Measurements from ENCODE around the gene ADGRV1. TPM values are rescaled to one million over a fixed set of nuclear protein-coding genes. Genes with fewer than 3 reads are reported as not detected.
"Not testable (repeated sequence)": the region's sequence is repeated elsewhere in the genome, so short reads cannot be mapped to it uniquely, and the experiment has no call there.

ADGRV1 gene
- total RNA-seq, 4 donors from 2014 or later: 1.9 to 11.3 TPM; not detected in 2

DNA sequence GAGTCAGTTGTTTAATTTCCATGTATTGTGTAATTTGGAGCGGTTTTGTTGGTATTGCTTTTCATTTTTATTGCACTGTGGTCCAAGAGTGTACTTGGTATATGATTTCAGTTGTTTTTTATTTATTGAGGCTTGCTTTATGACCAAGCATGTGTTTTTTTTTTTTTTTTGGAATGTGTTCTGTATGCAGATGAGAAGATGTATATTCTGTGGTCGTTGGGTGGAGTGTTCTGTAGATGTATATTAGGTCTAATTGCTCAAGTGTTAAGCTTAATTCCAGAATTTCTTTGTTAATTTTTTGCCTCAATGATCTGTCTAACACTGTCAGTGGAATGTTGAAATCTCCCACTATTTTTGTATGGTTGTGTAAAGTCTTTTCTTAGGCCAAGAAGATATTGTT is 23.4 kb downstream of the ADGRV1 start:
- intact Hi-C loops (cut with DNase I; ENCODE audit: low total_unique reads): no loop called here
- Histone ChIP-seq H3K27ac (no peak overlapping the region), H3K27me3 (no peaks in the 10 kb centered on the region), H3K36me3 (no peaks in the 10 kb centered on the region), H3K4me3 (no peak overlapping the region), H3K4me1 (no peaks in the 10 kb centered on the region), H3K9me3 (no peaks in the 10 kb centered on the region)
- TF ChIP-seq POLR2A (IDR thresholded peaks at IDR 0.05): no peak
- TF ChIP-seq, protein P1, sequence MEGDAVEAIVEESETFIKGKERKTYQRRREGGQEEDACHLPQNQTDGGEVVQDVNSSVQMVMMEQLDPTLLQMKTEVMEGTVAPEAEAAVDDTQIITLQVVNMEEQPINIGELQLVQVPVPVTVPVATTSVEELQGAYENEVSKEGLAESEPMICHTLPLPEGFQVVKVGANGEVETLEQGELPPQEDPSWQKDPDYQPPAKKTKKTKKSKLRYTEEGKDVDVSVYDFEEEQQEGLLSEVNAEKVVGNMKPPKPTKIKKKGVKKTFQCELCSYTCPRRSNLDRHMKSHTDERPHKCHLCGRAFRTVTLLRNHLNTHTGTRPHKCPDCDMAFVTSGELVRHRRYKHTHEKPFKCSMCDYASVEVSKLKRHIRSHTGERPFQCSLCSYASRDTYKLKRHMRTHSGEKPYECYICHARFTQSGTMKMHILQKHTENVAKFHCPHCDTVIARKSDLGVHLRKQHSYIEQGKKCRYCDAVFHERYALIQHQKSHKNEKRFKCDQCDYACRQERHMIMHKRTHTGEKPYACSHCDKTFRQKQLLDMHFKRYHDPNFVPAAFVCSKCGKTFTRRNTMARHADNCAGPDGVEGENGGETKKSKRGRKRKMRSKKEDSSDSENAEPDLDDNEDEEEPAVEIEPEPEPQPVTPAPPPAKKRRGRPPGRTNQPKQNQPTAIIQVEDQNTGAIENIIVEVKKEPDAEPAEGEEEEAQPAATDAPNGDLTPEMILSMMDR (IDR thresholded peaks at IDR 0.05): no peak
- no peak for DNase-seq

DNA sequence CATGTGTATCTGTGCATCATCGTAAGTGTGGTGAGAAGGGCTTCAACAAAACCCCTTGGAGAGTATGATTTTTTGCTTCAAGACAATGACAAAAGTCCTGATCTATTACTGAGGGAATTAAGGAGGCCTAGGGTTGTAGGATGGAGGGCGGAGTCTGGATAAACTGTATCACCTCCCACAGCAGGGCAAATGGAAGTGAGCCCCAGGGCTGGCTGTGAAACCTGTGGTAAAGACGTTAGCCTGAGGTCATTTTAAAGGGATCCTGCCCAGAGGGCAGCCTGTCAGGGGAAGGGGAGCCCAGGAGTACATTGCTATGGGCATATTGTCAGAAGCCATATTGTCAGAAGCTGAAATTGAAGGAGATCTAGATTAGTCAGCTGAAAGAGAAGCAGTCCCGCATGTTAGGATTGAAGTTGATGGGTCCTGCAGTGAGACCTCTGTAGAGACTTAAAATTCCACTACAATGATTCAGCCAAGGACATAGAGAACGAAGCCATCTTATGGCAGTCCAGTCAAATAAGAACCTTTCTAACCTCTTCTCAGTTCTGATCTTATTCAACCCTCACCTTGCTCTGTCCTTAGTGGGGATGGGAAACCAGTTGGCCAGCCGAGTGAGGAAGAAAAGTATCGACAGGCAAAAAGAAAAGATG is 26.9 kb downstream of the ADGRV1 start:
- Histone ChIP-seq H3K27me3 (no peaks in the 10 kb centered on the region), H3K4me1 (no peaks in the 10 kb centered on the region), H3K9me3 (no peaks in the 10 kb centered on the region), H3K27ac (no peak overlapping the region), H3K4me3 (no peak overlapping the region), H3K36me3 (no peaks in the 10 kb centered on the region)
- TF ChIP-seq POLR2A (IDR thresholded peaks at IDR 0.05): no peak
- TF ChIP-seq, protein P1 (IDR thresholded peaks at IDR 0.05): no peak
- no peak for DNase-seq
- intact Hi-C loops (cut with DNase I; ENCODE audit: low total_unique reads): no loop called here

GRCh38 chr5:90586469-90586868 is 27.9 kb downstream of the ADGRV1 start:
- H3K27me3 ChIP-seq: no peaks in the 10 kb centered on the region
- intact Hi-C loops (cut with DNase I; ENCODE audit: low total_unique reads): no loop called here
- no peak overlapping the region for H3K27ac ChIP-seq
- no peak overlapping the region for H3K4me3 ChIP-seq
- H3K36me3 ChIP-seq: no peaks in the 10 kb centered on the region
- no peak for DNase-seq
- H3K4me1 ChIP-seq: no peaks in the 10 kb centered on the region
- no peaks in the 10 kb centered on the region for H3K9me3 ChIP-seq
- TF ChIP-seq POLR2A (IDR thresholded peaks at IDR 0.05): no peak
- TF ChIP-seq, protein P1 (IDR thresholded peaks at IDR 0.05): no peak

DNA sequence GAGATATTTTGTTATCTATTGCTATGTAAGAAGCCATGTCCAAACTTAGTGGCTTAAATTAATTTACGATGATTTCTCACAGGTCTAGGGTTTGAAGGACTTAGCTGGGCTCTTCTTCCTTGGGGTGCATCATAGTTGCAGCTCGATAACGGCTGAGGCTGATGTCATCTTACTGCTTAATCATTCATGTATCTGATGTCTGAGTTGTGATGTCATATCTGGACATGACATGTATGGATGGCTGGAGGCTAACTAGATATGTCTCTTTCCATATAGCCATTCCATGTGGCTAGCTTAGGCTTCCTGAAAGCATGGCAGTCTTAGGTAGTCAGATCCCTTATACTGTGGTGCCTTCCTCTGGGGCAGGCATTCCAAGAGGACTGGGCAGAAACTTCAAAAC is 31.6 kb downstream of the ADGRV1 start:
- Histone ChIP-seq H3K4me1 (no peaks in the 10 kb centered on the region), H3K27me3 (no peaks in the 10 kb centered on the region), H3K27ac (no peak overlapping the region), H3K4me3 (no peak overlapping the region), H3K9me3 (no peaks in the 10 kb centered on the region), H3K36me3 (no peaks in the 10 kb centered on the region)
- DNase-seq: no peak
- intact Hi-C loops (cut with DNase I; ENCODE audit: low total_unique reads): no loop called here
- TF ChIP-seq, protein P1 (IDR thresholded peaks at IDR 0.05): no peak
- TF ChIP-seq POLR2A (IDR thresholded peaks at IDR 0.05): no peak

DNA sequence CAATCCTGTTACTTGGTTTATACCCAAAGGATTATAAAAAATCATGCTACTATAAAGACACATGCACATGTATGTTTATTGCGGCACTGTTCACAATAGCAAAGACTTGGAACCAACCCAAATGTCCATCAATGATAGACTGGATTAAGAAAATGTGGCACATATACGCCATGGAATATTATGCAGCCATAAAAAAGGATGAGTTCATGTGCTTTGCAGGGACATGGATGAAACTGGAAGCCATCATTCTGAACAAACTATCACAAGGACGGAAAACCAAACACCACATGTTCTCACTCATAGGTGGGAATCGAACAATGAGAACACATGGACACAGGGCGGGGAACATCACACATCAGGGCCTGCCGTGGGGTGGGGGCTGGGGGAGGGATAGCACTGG is 34.5 kb downstream of the ADGRV1 start:
- H3K27me3 ChIP-seq; intact Hi-C loops (cut with DNase I; ENCODE audit: low total_unique reads); H3K9me3 ChIP-seq; H3K36me3 ChIP-seq; DNase-seq; H3K27ac ChIP-seq; H3K4me1 ChIP-seq; H3K4me3 ChIP-seq: not testable (repeated sequence)

DNA sequence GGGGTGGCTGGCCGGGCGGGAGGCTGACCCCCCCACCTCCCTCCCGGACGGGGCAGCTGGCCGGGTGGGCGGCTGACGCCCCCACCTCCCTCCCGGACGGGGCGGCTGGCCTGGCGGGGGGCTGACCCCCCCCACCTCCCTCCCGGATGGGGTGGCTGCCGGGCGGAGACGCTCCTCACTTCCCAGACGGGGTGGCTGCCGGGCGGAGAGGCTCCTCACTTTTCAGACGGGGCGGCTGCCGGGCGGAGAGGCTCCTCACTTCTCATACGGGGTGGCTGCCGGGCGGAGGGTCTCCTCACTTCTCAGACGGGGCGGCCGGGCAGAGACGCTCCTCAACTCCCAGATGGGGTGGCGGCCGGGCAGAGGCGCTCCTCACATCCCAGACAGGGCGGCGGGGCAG is 37.2 kb downstream of the ADGRV1 start:
- DNase-seq; H3K27ac ChIP-seq; H3K27me3 ChIP-seq; H3K4me3 ChIP-seq; H3K36me3 ChIP-seq; H3K4me1 ChIP-seq; H3K9me3 ChIP-seq; intact Hi-C loops (cut with DNase I; ENCODE audit: low total_unique reads): not testable (repeated sequence)
